GM19035 (cell line): ENCODE results near the gene WDHD1.
"Not testable (repeated sequence)": the region's sequence is repeated elsewhere in the genome, so short reads cannot be mapped to it uniquely, and the experiment has no call there.

Experiments
- ATAC-seq: cut with Tn5 transposase; IDR thresholded peaks from one replicate; pipeline ENCODE4 v1.9.1; 2021; ENCODE audit not compliant: unreplicated experiment

WDHD1 gene

DNA sequence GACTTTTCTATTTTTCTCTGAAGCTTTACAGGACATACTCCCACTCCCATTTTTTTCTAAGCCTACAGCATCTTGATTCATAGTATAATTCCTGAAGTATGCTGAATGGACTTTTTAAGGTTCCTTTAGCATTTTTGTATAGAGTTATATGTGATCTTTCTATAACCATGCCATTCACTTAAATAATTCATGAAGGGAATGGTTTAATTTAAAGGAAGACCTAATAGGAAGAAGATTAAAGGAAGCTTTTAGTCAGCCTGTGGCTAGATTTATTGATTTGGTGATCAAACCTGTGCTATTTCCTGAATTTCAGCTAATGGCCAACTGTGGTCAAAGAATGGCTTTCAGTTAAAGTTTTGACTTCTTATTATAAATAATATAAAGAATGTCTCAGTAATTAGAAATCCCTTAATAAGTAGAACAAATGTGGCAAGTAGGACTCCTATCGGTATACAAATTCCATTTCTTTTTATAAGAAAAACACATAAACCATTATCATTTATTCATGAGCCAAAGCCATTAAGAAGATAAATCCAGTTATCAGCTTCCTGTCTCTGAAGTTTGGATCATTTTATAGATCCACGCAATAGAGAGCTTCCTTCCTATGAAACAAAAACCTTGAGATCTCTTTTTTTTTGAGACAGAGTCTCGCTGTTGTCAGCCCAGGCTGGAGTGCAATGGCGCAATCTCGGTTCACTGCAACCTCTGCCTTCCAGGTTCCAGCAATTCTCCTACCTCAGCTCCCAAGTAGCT, 20.6 kb upstream of the WDHD1 start:
- ATAC-seq: no peak

DNA sequence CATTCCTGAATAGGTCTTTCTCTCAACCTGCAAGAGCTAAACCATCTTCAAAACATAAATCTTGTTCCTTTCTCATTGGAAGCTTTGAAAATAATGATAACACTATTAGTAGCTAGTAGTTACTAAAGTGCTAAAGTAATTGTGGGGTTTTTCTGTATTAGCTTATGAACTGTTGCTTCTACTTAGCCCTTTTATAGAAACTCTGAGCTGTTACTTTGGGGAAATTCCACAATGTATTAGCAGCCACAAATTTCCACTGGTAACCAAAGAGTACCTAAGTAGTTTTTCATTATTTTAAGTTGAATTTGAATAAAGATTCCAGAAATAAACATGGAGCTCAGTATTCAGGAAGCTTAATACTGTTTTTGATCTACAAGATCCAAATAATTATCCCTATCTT, 18.2 kb upstream of the WDHD1 start:
- ATAC-seq: no peak

DNA sequence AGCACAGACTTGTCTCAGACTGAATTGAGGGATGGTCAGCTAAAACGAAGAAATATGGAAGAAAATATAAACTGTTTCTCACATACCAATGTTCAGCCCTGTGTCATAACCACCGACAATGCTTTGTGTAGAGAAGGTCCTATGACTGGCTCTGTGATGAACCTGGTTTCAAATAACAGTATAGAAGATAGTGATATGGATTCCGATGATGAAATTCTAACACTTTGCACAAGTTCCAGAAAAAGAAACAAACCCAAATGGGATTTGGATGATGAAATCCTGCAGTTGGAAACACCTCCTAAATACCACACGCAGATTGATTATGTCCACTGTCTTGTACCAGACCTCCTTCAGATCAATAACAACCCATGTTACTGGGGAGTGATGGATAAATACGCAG, 16.6 kb upstream of the WDHD1 start:
- ATAC-seq: no peak

DNA sequence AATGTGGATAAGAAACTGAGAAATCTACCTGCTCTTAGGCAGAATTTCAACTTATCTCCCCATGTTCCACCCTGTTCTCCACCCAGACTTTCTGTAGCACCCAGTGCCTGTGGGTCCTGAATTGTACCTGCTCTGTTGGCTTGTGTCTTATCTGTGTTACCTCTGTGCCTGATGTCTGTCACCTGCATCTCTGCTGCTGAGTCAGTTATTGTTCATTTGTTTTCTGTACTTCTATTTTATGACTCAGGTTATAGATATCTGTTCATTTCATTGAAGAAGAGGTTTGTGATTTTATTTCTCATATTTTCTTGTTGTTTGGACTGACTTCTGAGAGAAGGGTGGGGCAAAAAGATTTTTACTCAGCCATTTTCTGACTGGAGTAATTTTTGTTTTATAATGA, 11.8 kb upstream of the WDHD1 start:
- no peak for ATAC-seq

DNA sequence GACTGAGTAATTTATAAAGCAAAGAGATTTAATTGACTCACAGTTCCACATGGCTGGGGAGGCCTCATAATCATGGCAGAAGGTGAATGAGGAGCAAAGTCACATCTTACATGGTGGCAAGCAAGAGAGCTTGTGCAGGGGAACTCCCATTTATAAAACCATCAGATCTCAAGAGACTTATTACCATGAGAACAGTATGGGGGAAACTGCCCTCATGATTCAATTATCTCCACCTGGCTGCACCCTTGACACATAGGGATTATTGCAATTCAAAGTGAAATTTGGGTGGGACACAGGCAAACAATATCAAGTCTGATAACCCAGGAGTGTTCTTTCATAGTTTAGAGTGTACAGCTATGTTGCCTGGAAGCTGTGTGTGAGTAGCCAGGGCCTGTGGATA, 11.1 kb upstream of the WDHD1 start:
- ATAC-seq: not testable (repeated sequence)

DNA sequence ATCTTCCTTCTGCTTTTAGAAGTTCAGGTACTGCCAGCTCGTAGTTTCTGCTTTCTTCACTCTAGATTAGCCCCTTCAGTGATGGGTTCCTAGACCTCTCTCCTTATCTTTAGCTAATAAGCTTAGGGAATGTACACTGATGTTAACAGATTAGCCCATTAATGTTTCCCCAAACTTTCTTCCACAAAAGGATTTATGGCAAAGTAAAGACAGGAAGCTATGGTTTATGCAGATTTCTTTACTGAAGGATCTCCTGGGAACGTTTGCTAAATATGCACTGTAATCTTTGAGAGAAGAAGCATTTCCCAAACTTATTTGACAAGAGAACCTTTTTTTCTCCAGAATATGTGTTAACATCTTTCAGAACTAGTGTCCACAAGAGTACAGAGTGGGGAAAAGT, 4.3 kb upstream of the WDHD1 start:
- ATAC-seq: no peak

DNA sequence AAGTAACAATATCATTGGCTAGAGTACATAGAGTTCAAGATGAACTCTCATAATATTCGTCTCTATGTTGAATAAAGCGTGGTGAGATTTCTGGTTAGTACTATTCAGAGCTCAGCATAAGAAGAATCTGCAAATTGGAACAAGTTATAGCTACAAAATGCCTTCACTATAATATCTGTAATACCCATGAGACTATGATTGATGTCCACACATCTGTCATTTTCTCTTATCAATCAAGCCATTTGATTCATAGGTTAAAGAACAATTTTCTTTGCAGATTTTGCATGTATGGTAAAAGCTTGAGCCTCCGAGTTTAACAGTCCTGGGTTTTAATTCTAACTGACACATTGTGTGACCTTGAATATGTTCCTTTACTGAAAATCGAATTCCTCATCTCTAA, 1.6 kb upstream of the WDHD1 start:
- ATAC-seq: no peak

DNA sequence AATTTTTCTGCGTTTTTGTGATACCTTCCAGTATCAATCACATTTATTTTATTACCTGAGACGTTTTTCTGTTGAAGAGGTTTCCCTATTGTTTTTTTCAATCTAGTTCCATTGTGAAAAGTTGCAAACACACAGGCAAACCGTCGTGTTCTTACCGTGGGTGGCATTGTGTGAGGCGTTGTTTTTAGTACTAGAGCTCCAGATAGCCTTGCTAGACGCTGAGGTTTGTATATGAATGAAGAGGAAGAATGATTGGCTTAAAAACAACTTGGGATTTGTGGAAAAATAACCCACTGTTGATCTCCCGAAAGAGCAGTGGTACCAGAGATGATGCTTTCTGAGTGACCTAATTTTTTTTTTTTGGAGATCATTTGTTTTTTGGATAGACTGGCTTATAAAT, 1.2 kb upstream of the WDHD1 start:
- no peak for ATAC-seq

DNA sequence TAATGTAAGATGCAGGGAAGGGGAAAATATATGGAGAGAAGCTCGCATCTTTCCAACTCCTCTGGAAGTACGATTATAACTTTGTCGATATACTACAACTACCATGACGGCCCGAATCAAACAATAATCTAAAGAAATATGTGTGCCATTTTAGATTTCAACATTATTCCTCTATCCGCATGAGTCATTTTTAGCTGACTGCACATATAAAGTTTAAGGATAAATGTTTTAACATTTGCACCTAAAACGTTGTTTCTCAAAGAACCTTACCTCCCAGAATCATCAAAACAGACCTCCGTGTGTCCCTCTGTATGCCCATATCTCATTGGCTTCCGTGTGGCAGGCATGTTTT, 482 bp downstream of the WDHD1 start:
- no peak for ATAC-seq

DNA sequence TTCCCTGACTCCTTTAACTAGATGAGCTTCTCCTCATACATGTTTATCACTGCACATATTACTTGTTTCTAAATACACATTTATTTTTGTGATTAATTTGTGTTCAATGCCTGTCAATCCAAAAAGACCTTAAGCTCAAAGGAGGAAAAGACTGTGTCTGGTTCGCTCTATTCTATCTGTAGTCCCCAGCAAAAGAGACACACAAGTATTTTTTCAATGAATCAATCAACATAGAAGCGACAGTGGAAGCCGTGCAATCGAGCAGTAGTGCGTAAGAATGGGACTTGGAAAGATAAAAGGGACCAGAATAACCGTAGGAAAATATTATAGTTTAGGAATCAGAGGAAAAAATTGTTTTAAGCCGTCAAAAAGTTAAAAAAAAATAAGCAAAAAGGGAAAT, 951 bp downstream of the WDHD1 start:
- no peak for ATAC-seq

DNA sequence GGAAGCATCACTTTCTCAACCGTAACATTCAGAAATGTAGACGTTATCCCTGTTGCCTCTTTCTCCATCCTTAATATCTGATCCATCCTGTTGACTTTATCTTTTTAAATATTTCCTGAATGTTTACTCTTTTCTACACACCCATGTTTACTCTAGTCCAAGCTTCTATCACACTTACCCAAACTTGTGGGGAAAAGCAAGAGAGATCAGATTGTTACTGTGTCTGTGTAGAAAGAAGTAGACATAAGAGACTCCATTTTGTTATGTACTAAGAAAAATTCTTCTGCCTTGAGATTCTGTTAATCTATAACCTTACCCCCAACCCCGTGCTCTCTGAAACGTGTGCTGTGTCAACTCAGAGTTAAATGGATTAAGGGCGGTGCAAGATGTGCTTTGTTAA, 2.5 kb downstream of the WDHD1 start:
- ATAC-seq: not testable (repeated sequence)

DNA sequence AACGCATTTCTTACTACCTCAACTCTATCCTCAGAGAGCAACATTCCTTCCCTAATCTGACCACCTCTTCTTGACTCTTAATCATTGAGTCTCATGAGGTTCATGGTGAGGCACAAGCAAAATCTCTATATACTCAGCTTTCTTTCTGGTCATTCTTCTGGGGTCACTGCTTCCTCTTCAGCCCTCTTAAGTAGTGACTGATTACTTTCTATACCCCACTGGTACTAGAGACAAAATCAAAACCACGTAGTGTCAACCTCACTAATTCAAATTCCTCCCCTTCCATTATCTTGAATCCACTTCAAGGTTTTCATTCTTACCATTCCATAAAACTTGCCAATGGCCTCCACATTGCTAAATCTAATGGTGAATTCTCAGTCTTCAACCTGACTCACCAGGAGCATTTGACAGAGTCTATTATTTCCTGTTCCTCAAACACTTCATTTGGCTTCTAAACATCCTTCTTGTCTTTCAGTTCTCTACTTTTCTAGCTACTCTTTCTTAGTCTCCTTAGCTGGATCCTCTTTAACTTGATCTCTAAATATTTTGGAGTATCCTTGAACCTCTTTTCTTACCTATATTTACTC, 6.8 kb downstream of the WDHD1 start:
- ATAC-seq: no peak

DNA sequence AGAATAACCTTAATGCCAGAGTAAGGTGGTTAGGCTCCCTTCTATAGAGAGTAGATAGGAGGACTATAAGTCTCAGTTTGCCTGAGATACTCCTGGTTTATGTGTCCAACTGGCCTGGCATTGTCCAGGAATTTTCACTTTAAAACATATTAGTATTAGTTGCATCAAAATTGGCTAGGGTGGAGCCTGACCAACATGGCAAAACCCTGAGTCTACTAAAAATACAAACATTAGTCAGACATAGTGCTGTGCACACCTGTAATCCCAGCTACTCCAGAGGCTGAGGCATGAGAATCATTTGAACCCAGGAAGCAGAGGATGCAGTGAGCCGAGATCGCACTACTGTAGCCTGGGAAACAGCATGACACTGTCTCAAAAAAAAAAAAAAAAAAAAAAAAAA, 11.9 kb downstream of the WDHD1 start:
- ATAC-seq: no peak

DNA sequence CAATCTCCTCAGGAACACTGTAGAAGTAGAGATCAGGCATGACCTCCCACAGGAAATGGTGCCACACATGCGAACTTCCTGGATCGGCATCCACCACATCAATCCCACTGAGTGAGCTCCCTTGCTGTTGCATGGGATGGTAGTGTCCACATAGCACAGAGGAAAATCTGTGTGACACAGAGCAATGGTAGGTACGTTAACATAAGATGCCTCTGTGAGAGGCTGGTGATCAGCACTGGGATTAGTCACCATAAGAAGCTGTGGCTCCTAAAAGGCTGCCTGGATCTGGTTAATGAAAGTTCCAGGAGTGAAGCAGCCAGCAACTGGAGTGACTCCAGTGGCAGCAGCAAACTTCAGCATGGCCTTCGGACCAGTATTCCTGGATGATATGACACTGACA, 21.8 kb downstream of the WDHD1 start:
- ATAC-seq: no peak

DNA sequence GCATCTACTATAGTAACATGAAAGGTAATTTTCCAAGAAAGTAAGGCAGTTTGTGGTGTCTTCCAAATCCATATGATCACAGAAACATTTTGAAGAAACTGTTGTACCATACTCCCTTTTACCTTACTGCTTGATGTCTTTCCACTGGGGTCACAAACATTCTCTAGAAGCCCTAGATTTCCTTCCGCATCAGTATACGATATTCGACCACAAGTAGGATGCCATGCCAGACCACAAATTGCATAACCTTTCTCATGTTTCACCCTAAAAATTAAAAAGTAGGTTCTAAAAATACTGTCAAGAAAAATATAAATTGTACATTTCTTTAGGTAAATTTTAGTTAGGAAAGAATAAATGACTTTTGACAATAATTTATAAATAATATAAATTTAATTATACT, 26.5 kb downstream of the WDHD1 start:
- no peak for ATAC-seq

DNA sequence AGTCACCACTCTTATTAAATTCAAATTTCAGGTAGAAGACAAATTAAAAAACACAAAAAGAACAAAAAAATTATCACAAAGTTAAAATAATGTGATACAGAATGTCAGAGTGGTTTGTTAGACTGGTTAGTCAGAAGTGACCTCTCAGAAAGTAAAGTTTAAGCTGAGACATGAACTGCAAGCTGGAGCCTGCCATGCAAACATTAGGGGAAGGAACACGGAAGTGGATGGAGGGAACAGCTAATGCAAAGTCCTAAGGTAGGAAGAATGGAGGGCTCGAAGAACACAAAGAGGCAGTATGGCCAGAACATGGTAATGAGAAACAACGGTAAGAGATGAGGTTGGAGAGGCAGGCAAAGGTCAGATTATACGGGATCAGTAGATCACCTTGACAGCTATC, 41.7 kb downstream of the WDHD1 start:
- no peak for ATAC-seq

DNA sequence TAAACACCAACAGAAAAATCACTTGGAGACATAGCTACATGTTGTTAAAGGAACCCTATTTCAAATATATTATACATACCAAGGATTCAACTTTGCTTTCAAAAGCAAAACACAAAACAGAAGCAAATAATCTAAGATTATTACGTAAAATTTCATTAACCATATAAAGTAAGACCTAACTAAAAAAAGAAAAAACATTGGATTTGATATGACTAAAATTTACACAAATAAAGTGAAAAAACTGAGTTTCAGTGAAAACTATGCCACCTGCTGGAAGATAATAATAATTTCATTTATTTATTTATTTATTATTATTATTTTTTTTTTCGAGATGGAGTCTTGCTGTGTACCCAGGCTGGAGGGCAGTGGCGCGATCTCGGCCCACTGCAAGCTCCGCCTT, 45.2 kb downstream of the WDHD1 start:
- ATAC-seq: no peak

DNA sequence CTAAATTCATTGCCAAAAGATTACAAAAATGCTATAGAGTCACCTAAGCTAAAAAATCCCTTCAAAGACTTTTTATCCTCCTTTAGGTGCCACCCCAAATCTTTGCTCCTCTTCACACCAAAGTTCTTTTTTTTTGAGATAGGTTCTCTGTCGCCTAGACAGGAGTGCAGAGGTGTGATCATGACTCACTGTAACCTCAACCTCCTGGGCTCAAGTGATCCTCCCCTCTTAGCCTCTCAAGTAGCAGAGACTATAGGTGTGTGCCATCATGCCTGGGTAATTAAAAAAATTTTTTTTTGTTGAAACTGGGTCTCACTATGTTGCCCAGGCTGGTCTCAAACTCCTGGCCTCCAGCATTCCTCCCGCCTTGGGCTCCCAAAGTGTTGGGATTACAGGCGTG, 47.9 kb downstream of the WDHD1 start:
- ATAC-seq: no peak

DNA sequence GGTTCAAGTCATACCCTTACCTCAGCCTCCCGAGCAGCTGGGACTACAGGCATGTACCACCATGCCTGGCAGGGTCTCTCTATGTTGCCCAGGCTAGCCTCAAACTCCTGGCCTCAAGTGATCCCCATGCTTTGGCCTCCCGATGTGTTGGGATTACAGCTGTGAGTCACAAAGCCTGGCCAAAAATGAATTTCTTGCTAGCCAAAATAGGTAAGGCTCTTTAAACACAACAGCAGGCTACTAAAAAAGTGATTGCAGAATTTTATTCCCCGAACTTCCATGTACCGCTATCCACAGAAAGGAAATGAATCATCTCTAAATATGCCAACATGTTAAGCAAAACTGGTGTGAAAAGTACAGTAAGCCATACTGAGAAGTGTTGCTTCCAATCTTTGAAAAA, 50.6 kb downstream of the WDHD1 start:
- ATAC-seq: no peak

DNA sequence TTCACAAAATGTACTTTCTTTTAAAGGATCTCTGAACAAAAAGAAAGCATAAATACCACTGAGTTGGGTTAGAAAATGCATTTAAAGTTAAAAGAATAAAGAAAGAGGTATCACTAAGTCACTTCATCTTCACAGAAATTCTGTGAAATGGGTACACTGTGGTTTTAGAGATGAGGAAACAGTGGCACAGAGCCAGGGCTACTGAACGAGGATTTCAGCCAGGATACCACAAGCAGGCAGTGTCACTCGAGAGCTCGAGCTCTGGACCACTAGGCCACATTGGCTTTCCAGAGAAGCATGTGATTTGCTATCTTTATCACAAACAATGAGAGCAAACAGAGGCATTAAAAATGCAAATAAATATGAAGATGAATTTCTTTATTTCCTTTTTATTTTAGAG, 51.0 kb downstream of the WDHD1 start:
- ATAC-seq: no peak

DNA sequence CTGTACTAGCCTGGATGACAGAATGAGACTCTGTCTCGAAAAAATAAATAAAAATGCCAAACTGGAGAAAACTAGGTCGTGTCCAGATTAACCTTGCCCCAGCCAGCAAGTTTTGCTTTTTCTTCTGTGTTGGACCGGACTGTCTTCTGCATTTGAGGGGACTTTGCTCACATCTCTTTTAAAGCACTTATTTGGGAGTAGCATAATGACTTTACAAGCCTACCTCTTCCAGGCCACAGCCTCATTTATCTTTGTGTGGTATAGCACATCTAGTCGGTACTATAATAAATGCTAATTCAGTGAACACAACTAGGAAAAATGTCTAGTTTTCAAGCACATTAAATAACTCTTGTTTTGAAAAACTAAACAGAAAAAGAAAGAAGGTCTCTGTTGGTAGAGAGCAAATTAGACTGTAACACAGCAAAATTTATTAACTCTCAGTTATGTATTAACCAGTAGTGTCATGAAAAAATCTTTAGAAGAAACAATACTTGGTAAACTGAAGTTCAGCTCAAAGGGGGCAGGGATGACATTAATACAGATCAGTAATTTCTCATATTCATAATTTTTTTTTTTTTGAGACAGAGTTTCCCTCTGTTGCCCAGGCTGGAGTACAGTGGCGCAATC, 52.0 kb downstream of the WDHD1 start:
- ATAC-seq: no peak

DNA sequence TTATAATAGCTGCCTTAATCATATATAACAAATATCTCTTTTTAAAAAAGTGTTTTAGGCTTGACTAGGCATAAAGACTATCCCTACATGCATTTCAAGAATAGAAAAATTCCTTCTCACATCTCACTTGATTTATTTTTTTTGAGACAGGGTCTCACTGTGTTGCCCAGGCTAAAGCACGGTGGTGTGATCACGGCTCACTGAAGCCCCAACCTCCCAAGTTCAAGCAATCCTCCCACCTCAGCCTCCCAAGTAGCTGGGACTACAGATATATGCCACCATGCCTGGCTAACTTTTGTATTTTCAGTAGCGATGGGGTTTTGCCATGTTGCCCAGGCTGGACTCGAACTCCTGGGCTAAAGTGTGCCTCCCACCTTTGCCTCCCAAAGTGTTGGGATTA, 59.4 kb downstream of the WDHD1 start:
- ATAC-seq: no peak

DNA sequence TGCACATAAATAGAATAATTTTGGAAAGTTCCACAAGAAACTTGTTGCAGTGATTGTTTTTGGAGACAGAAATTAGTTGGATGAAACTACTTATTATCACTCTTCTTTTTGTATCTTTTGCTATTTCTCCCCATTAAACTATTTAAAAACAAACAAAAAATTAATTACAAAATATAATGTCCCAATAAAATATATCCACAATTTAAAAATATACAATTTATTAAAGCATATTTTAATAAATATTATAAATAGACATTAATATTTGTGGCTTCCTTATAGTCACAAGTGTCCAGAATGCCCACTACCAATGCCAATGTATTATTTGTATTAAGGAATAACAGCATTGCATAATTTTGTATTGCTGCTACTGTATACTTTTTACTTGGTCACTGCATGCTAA, 71.8 kb downstream of the WDHD1 start:
- ATAC-seq: no peak
